HTR-8/SVneo (cell line): ENCODE results near the gene DUSP22.

Experiments
- DNase-seq: peaks from one replicate; pipeline ENCODE4 v3.0.0; 2011; ENCODE audit warnings: low spot score, mixed read lengths; ENCODE audit not compliant: insufficient read length
- FAIRE-seq: peaks from 2 replicates; lab custom pipeline; 2011; peaks lifted over from hg19 to GRCh38; lab: Jason Lieb, UNC

DUSP22 gene

GRCh38 chr6:347232-347631 is 54.9 kb downstream of the DUSP22 start:
- no peak for FAIRE-seq
- DNase-seq: no peak

DNA sequence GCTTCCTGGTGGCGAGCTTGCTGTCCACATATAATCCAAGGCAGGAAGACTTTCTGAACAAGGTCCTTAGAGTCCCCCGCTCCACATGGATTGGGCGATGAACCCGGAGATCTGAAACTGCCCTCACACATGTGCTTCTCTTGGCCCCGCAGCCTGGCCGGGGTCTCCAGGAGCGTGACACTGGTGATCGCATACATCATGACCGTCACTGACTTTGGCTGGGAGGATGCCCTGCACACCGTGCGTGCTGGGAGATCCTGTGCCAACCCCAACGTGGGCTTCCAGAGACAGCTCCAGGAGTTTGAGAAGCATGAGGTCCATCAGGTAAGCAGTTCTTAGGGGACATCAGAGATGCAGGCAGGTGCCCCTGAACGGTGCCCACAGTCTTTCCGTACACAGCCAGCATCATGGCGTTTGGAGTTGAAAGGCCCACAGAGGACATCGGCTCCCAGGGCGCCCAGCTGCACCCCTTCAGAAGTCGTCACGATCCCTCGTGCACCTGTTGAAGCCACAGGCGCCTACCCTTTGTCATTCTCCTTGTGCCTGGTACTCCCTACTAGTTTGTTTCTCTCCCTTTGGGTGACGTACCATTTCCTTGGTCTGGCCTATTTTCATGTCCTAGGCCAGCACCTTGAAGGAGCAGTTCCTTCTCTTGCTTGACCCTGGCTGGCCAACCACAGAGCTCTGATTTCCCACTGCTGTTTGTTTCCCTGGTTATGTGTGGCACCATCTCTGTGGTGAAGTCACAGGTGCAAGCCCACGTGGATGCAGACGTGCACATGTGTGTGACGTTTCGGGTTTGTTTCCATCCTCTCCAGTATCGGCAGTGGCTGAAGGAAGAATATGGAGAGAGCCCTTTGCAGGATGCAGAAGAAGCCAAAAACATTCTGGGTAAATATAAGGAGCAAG is 55.9 kb downstream of the DUSP22 start:
- no peak for FAIRE-seq
- DNase-seq: no peak

DNA sequence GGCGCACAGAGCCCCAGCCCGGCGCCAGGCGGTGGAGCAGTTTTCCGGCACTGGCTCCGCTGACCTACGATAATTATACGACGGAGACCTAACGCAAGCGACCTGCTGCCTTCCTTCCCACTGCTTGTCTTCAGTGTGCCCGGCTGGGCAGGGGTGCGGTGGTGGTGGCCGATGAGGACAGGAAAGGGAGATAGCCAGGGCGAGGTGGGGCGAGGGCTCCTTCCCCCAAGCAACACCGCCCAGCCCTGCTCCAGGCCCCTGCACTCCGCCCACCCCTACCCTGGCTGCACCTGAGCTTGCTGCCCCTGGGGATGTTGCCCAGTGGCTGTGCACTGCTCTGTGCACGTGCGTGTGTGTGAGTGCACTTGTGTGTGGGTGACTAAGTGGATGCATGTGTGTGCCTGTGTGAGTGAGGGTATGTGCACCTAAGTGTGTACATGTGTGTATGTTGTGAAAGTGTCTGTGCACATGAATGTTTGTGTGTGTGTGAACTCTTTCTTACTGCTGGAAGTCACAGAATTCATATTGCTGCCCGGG is 56.6 kb downstream of the DUSP22 start:
- DNase-seq (no peak), FAIRE-seq (no peak)

- FAIRE-seq (no peak), DNase-seq (no peak)
Measured at GRCh38 chr6:349491-349921, 57.2 kb downstream of the DUSP22 start.

- FAIRE-seq (no peak), DNase-seq (no peak)
Measured at GRCh38 chr6:350371-350770, 58.1 kb downstream of the DUSP22 start.

- no peak for DNase-seq
Measured at GRCh38 chr6:351011-351866, 59.0 kb downstream of the DUSP22 start.

GRCh38 chr6:351867-352289 is 59.6 kb downstream of the DUSP22 start:
- FAIRE-seq: no peak

More at GRCh38 chr6:351011-351866, 59.0 kb downstream of the DUSP22 start:
- no peak for FAIRE-seq

DNA sequence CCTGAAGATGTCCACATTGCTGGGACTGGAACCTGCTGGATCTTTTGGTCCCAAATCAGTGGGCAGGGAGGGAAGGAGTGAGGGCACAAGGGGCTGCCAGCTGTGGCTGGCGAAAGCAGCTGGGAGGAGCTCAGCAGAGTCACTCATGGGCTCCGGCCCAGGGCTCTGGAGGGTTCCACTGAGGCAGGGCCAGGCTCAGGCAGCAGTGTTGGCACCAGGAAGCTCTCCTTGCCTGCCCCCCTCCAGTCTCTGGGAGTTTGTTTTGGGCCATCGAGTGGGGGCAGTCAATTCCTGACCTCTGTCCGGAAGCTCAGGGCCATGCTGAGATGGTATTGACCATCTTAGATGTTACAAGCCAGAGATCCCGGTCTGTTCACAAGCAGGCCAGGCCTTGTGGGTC is 60.2 kb downstream of the DUSP22 start:
- FAIRE-seq (no peak), DNase-seq (no peak)

More at GRCh38 chr6:351867-352289, 59.6 kb downstream of the DUSP22 start:
- no peak for DNase-seq

DNA sequence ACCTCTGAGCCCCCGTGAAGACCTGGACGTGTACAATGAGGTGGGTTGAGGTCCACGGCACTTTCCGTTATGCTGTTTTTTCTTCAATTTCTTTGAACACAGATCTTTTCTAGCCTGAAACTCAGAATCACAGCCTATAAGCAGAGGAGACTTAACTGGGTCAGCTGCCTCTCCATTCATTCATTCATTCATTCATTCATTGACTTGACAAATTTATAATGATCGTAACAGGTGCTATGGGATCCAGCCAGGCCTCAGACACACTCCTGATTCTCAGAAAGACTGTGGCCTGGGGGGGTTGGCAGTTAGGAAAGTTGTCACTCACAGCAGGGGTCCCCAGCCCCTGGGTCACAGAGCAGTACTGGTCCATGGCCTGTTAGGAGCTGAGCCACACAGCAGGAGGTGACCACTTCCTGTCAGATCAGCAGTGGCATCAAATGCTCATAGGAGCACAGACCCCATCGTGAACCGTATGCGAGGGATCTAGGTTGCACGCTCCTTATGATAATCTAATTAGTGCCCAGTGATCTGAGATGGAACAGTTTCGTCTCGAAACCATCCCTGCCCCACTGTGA is 60.7 kb downstream of the DUSP22 start:
- no peak for FAIRE-seq
- DNase-seq: no peak

DNA sequence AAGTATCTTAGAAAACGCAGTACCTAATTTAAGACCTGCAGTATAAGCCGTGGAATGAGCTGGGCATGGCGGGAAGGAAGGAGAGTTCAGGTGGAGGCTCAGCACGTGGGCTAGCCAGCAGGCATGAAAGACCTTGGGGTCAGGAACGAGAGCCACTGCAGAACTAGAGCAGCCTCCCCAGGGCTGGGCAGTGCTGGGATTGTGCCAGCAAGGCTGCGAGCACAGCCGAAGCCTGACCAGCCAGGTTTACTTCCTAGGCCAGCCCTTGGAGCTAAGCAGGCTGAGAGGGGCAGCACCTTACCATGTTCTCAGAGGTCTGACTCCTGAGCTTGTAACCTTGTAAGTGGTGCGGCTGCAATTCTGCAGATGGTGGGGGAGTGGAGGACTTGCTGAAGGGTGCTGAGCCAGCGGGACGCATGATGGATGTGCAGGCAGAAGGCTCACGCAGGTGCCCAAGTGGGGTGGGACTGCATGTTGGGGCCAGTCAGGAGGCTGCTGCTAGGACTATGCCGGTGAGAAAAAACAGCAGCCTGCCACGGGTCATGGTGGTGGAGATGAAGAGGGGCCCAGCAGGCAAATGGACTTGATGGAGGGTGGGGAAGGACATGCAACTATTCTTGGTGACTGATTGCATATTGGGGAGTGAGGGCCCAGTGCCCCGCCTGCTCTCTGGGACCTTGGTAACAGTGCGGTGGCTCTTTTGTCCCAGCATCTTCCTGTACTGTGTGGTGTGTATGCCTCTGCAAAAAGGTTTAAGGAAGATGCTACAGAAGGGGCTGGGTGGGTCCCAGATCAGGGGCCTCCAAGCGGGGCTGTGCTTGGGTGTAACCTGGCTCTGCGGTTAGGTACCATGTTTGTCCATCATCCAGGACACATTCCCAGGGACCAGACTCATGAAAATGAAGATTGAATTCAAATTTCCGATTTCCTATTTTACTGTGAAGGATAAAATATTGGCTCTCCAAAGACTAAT is 61.6 kb downstream of the DUSP22 start:
- FAIRE-seq (no peak), DNase-seq (no peak)

GRCh38 chr6:354631-355280 is 62.5 kb downstream of the DUSP22 start:
- FAIRE-seq (no peak), DNase-seq (no peak)

GRCh38 chr6:355373-356208 is 63.3 kb downstream of the DUSP22 start:
- no peak for FAIRE-seq
- DNase-seq: no peak

DNA sequence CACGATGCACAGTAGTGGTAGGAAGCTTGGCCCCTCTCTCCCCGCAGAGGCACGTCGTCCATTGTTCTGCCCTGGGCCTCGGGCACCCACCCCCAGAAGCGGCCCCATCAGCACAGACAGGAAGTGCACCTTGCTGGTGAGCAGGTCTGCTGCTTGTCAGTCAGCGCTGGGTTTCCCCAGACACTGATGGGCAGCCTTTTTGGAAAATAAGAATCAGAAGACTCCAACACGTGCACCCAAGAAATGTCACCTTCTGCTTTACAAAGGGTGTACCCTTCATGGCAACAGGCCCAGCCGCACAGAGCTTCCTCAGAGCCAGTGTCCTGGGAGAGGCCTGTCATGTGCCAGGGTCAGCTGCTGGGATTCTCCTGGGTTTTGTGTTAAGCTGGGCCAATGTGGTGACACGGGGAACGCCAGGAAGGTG is 64.6 kb downstream of the DUSP22 start:
- DNase-seq (no peak), FAIRE-seq (no peak)

DNA sequence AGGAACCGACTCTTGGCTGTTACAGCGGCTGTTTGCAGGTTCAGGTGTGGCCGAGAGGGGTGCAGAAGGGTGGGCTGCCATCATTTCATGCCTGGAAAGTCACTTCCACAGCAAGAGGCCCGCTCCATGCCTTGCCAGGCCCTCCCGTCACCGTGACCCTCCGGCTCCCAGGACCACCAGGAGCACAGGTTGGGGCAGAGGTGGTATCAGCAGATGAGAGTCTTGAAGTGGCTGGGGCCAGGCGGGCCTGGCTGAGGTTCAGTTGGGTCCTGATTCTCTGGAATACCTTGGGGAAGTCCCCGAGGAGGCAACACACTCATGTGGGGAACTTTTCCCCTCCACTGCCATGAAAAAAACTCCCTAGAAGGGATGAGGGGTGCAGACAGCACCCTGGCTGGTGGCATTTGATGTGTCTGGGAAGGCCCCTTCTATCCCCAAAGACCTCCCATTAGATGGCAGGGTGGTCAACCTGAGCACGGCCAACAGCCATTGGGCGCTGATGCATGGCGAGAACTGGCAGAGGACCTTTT is 65.0 kb downstream of the DUSP22 start:
- DNase-seq (no peak), FAIRE-seq (no peak)

- no peak for DNase-seq
- no peak for FAIRE-seq
Measured at GRCh38 chr6:357791-358341, 65.6 kb downstream of the DUSP22 start.

DNA sequence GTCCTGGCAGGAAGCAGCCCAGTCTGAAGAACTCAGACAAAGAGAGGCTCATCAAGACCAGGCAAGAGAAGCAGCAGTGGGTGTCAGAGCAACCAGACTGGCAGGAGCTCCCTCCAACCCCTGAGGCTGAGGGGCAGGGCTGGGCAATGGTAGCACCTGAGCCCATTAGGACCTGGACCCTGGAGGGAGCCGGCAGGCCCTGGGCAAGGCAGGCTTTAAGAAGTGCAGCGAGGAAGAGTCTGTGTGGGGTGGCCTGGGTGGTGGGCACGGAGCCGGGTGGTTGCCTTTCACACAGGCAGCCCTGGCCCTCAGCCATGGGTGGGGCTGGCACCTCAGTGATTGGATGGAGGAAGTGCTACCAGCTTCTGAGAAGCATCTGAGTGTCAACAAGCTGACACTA is 66.1 kb downstream of the DUSP22 start:
- no peak for DNase-seq
- FAIRE-seq: no peak

DNA sequence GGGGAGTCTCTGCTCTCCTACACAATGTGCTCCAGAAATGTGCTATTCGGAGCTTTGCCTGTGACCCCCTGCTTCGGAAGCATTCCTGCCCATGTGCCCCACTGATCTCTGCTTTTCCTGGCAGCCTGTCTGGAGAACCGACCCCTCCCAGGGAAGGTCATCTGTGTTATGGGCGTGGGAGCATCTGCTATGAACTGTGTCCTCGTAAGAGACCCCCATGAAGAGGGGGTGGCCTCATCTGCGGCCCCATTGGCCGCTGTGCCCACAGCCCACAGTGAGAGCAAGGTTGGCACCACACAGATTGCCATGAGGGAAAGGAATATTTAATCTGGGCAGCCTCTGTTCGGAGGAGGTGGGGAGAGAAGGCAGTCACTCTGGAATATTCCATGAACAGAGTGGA is 66.6 kb downstream of the DUSP22 start:
- DNase-seq (no peak), FAIRE-seq (no peak)
